Right lobe of liver (tissue), 6 donors: ENCODE measurements around the gene NR2F6. TPM values are rescaled to one million over a fixed set of nuclear protein-coding genes. Genes with fewer than 3 reads are reported as not detected.
A peak's percentile ranks its signal among the peaks of the same experiment; 100 is the strongest.

ENCODE experiments used
- ATAC-seq, 4 donors: fragments of 200-7000 bp; cut with Tn5 transposase; one replicate each; pipeline ENCODE4 v1.9.1; 2020; ENCODE audit warnings: mild to moderate bottlenecking in 4 of 4, moderate library complexity in 4 of 4
- DNase-seq, 3 donors: peaks; one replicate each; pipeline ENCODE4 v3.0.0-alpha.2; 2020
- H3K27ac ChIP-seq, 3 donors: fragments of 200-600 bp; one replicate each; pipeline ENCODE4 v1.8.0; 2022
- H3K27me3 ChIP-seq, 2 donors: fragments of 200-600 bp; one replicate each; pipeline ENCODE4 v1.8.0; 2022
- H3K36me3 ChIP-seq, 4 donors: fragments of 200-600 bp; sonication (generic) in 1 of 4; one replicate each; pipeline versions ENCODE4 v1.5.1 to v1.8.0; 2017 to 2022; ENCODE audit warnings: control low read depth in 1 of 4
- H3K4me1 ChIP-seq, 4 donors: fragments of 200-600 bp; sonication (generic) in 1 of 4; one replicate each; pipeline versions ENCODE4 v1.5.1 to v1.8.0; 2017 to 2022; ENCODE audit warnings: control low read depth in 1 of 4
- H3K4me3 ChIP-seq, 3 donors: fragments of 200-600 bp; one replicate each; pipeline ENCODE4 v1.8.0; 2022
- H3K9me3 ChIP-seq, 4 donors: fragments of 200-600 bp; sonication (generic) in 1 of 4; one replicate each; pipeline versions ENCODE4 v1.5.1 to v1.8.0; 2017 to 2022; ENCODE audit warnings: control low read depth in 1 of 4
- POLR2A ChIP-seq: fragments of 450-650 bp; IDR thresholded peaks from one replicate; pipeline ENCODE4 v1.6.1; 2017; ENCODE audit warnings: antibody characterized with exemption, mild to moderate bottlenecking
- WGBS: methylation state at CpG from one replicate; pipeline ENCODE4 v1.1.6; 2018; ENCODE audit warnings: low coverage, low lambda C conversion rate; ENCODE audit not compliant: insufficient coverage; ENCODE audit errors: missing lambda C conversion rate; 5-methylcytosine and 5-hydroxymethylcytosine counted together
- intact Hi-C, 2 donors: fragments of 100-400 bp; cut with DNase I; formaldehyde crosslinking; loops; one replicate each; pipeline versions ENCODE4 v1.11.2 to v1.14.1; 2022
- total RNA-seq, 6 experiments: library from RNA; depleted of rRNA in 2 of 6; stranded (reverse); fragments of >200 nt in 2 of 6; fragmentation: NEBNext Ultra II Directional in 3 of 6; extraction: Animal tissue kit (Norgen Biotek cat#: 25700) in 3 of 6; gene quantifications; one replicate each; pipeline versions ENCODE4 v1.1.0 to v1.2.4, GENCODE V29; 2016 to 2023
- TF ChIP-seq, protein P1 (sequence below), 4 donors: fragments of 200-600 bp in 3 of 4; fragments of 450-650 bp in 1 of 4; IDR thresholded peaks; one replicate each; pipeline versions ENCODE4 v1.5.1 to v1.8.0; 2016 to 2022; ENCODE audit warnings: antibody characterized with exemption in 4 of 4, mild to moderate bottlenecking in 2 of 4
- donor health status: DM: no; HTN: yes; CAD: no.
- donor health status: DM: no; HTN: no; CAD: no.
- donor health status: DM: no; HTN: no; CAD: no.
- donor health status: DM: no; HTN: yes; CAD: no.
- donor health status: DM: no; HTN: yes; CAD: no.

The NR2F6 gene
- total RNA-seq, 6 experiments from 2014 or later, result 48.5 to 105 (median 80.9) TPM

DNA sequence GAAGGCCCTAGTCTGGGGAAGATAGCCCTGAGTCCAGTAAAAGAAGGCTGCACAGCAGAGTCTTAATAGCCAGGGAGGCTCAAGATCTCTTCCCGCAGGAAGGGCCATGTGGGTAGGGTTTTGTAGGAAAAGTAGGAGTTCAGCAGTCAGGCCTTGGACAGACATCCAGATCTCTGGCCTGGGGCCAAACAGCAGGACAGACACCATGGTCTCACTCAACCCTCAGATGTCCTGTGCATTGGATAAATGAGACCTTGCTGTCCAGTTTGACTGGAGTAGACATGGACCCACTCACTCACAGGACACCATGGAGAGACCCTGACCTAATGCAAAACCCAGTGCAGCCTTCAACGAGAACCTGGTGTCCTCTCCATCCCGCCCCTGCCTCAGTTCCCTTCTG is 15.8 kb downstream of the NR2F6 start:
- DNase-seq (no peak), ATAC-seq (no peak)
- Histone ChIP-seq H3K36me3 (peaks cover 0 to 32% (median 6%) of the 10 kb centered on the region in 4 donors), H3K9me3 (no peaks in the 10 kb centered on the region), H3K4me1 (peaks cover 0 to 18% (median 6%) of the 10 kb centered on the region in 4 donors), H3K4me3 (no peak overlapping the region), H3K27ac (no peak overlapping the region), H3K27me3 (no peaks in the 10 kb centered on the region)
- intact Hi-C loops, result no loop called here
- no CpG with 5 or more reads among the region's 3 CpGs for WGBS
- no peak for TF ChIP-seq POLR2A
- TF ChIP-seq, protein P1, sequence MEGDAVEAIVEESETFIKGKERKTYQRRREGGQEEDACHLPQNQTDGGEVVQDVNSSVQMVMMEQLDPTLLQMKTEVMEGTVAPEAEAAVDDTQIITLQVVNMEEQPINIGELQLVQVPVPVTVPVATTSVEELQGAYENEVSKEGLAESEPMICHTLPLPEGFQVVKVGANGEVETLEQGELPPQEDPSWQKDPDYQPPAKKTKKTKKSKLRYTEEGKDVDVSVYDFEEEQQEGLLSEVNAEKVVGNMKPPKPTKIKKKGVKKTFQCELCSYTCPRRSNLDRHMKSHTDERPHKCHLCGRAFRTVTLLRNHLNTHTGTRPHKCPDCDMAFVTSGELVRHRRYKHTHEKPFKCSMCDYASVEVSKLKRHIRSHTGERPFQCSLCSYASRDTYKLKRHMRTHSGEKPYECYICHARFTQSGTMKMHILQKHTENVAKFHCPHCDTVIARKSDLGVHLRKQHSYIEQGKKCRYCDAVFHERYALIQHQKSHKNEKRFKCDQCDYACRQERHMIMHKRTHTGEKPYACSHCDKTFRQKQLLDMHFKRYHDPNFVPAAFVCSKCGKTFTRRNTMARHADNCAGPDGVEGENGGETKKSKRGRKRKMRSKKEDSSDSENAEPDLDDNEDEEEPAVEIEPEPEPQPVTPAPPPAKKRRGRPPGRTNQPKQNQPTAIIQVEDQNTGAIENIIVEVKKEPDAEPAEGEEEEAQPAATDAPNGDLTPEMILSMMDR (IDR thresholded peaks at IDR 0.05), result no peak

GRCh38 chr19:17227798-17228367 is 17.8 kb downstream of the NR2F6 start:
- Histone ChIP-seq H3K9me3 (no peaks in the 10 kb centered on the region), H3K4me1 (peaks cover 0 to 14% (median 6%) of the 10 kb centered on the region in 4 donors), H3K27ac (peak overlapping the region in 1 of 3 donors; percentile 66), H3K4me3 (peak overlapping the region in 2 of 3 donors; percentile 76 to 77), H3K36me3 (peaks cover 0 to 26% (median 6%) of the 10 kb centered on the region in 4 donors), H3K27me3 (no peaks in the 10 kb centered on the region)
- DNase-seq, result peak in 2 of 3 donors; percentile 46 to 84
- peak; percentile 1 to 41 (median 12) for ATAC-seq
- TF ChIP-seq, protein P1 (IDR thresholded peaks at IDR 0.05), result no peak
- TF ChIP-seq POLR2A, result no peak
- intact Hi-C loops, result no loop called here
- WGBS, result 49% methylated on average over 3 of the region's 13 CpGs

DNA sequence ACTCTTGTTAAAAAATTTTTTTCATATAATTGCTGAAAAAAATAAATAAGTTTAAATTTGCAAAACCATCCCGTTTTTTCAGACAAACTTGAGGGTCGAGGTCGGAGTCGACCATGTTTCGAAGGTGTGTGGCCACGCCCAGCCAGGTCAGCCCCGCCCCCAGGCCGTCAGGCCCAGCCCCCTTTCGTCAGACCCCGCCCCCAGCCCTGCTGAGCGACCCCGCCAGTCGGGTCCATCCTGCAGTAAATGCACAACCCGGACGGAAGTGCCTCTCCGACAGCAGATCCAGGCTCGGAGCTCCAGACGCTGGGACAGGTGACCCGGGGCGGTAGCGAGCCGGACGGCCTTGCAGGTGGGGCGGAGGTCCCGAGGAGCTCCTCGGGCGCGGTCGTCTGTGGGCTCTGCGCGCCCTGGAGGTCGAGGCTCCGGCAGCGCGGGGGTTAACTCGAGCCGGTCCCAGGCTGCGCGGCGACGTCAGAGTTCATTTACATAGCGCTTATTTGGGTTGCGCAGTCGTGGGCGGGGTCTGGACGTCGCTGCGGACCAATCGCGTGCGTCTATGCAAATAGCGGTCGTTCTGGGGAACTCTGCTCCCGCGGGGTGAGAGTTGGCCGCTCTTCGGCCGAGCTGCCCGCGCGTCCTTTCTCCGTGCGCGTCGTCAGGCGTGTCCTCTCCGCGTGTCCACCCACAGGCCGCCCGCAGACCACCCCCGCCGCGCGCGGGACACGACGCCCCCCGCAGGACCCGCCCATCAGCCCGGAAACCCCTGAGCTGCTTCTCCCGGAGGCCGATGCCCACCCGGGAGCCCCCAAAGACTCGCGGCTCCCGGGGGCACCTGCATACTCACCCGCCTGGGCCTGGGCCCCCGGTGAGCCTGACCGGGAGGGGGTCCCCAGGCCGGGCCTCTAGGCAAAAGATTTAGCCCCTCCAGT is 19.5 kb downstream of the NR2F6 start, which contains the start of gene OCEL1:
Gene OCEL1 (plus strand): TSS at position 225 of the 932 bp plus-strand sequence. CDS start 22 bp downstream, at position 247.
- WGBS, result under 1% methylated on average over 35 of the region's 90 CpGs
- DNase-seq (peak; percentile 98 to 99 (median 99)), ATAC-seq (peak; percentile 89 to 94 (median 93))
- Histone ChIP-seq H3K4me1 (peaks cover 0 to 14% (median 6%) of the 10 kb centered on the region in 4 donors), H3K27ac (peak within 1 kb of the TSS; percentile 66 to 86 (median 80)), H3K9me3 (no peaks in the 10 kb centered on the region), H3K27me3 (no peaks in the 10 kb centered on the region), H3K36me3 (peaks cover 0 to 12% (median 4%) of the 10 kb centered on the region in 4 donors), H3K4me3 (peak within 1 kb of the TSS; percentile 76 to 88 (median 77))
- intact Hi-C loops, result no loop called here
- TF ChIP-seq POLR2A, result peak; percentile 83
- TF ChIP-seq, protein P1 (IDR thresholded peaks at IDR 0.05), result no peak

GRCh38 chr19:17225053-17225452 is 20.7 kb downstream of the NR2F6 start:
- no peak for DNase-seq
- Histone ChIP-seq H3K36me3 (peaks cover 0 to 4% (median 0%) of the 10 kb centered on the region in 4 donors), H3K9me3 (no peaks in the 10 kb centered on the region), H3K27ac (no peak overlapping the region), H3K4me1 (peaks cover 0 to 14% (median 6%) of the 10 kb centered on the region in 4 donors), H3K4me3 (no peak overlapping the region), H3K27me3 (no peaks in the 10 kb centered on the region)
- intact Hi-C loops, result no loop called here
- TF ChIP-seq POLR2A, result no peak
- TF ChIP-seq, protein P1 (IDR thresholded peaks at IDR 0.05), result no peak
- WGBS, result 86% methylated on average over 9 of the region's 10 CpGs
- no peak for ATAC-seq
